Duodenal mucosa (tissue), 2 donors: ENCODE results near the gene LRRC9.
A peak's percentile ranks its signal among the peaks of the same experiment; 100 is the strongest.

Source experiments
- H3K27ac ChIP-seq: one replicate; pipeline ENCODE4 v1.7.0; 2013; ENCODE audit warnings: low read depth, low read length
- H3K27me3 ChIP-seq, 2 donors: one replicate each; pipeline ENCODE4 v1.7.0; 2013; ENCODE audit warnings: low read length in 2 of 2, control low read depth in 1 of 2; ENCODE audit not compliant: insufficient read depth in 2 of 2, control insufficient read depth in 1 of 2
- H3K36me3 ChIP-seq, 2 donors: one replicate each; pipeline ENCODE4 v1.7.0; 2013; ENCODE audit warnings: low read length in 2 of 2, control low read depth in 1 of 2; ENCODE audit not compliant: insufficient read depth in 2 of 2, control insufficient read depth in 1 of 2
- H3K4me1 ChIP-seq, 2 donors: one replicate each; pipeline ENCODE4 v1.7.0; 2013; ENCODE audit warnings: low read length in 2 of 2, control low read depth in 1 of 2; ENCODE audit not compliant: insufficient read depth in 2 of 2, control insufficient read depth in 1 of 2
- H3K4me3 ChIP-seq, 2 donors: one replicate each; pipeline ENCODE4 v1.7.0; 2013; ENCODE audit warnings: low read length in 2 of 2, low read depth in 1 of 2
- H3K9ac ChIP-seq, 2 donors: one replicate each; pipeline ENCODE4 v1.7.0; 2013; ENCODE audit warnings: low read length in 2 of 2, low read depth in 1 of 2
- H3K9me3 ChIP-seq, 2 donors: one replicate each; pipeline ENCODE4 v1.7.0; 2013; ENCODE audit warnings: low read length in 2 of 2, control low read depth in 1 of 2; ENCODE audit not compliant: control insufficient read depth in 1 of 2

Gene LRRC9

DNA sequence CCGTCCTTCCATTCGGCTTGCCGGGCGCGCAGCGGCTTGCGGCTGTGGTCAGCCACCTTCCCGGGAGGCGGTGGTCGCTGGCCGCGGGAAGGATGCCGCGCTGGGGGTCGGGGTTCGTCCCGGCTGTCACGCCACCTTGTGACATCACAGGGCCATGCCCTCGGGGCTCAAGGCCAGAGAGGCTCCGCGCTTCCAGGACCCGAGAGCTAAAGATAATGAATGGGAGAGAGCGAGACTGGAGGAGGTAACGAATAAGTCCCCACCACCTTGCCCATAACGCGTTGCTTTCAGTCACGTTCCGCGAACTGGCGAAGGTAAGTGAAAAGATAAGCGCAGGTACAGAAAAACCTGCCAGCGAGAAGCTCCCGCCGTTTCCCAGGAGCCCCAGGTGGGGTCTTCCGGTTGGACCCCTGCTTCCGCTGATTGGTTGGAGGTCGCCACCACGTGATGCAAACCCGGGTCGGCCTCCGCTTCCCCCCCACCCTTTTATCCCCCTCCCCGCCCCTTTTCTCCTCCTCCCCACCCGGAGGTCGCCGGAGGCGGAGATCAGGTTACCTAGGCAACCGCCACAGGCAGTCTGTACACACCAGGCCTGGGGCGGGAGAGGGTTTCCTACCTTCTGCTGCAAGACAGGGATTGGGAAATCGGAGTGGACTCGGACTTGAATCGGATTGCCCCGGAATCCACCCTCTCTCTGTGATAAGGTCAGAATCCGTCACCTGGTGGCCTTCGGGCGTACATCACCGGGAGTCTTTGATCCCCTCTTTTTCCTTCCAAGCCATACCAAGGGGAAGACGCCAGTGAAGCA lies at the start of gene LRRC9:
TSS of gene LRRC9 (plus strand) at position 575 of the 808 bp plus-strand sequence.
- Histone ChIP-seq H3K4me1 (peaks cover 5 to 9% of the 10 kb centered on the region in 2 donors), H3K27me3 (peaks cover 9 to 18% of the 10 kb centered on the region in 2 donors), H3K9ac (no peak within 1 kb of the TSS), H3K9me3 (no peaks in the 10 kb centered on the region), H3K27ac (no peak within 1 kb of the TSS), H3K4me3 (peak within 1 kb of the TSS; percentile 45 to 61), H3K36me3 (no peaks in the 10 kb centered on the region)

GRCh38 chr14:59870277-59871165 lies 49.4 kb upstream of the LRRC9 start, which contains the start of gene RTN1:
TSS of gene RTN1 (minus strand) at chr14:59870776. CDS start at chr14:59870630, 146 bp downstream.
- no peak within 1 kb of the TSS for H3K9ac ChIP-seq
- H3K27ac ChIP-seq: no peak within 1 kb of the TSS
- no peaks in the 10 kb centered on the region for H3K36me3 ChIP-seq
- peaks cover 5 to 7% of the 10 kb centered on the region in 2 donors for H3K4me1 ChIP-seq
- H3K4me3 ChIP-seq: peak within 1 kb of the TSS; percentile 48 to 67
- H3K27me3 ChIP-seq: peaks cover 26 to 52% of the 10 kb centered on the region in 2 donors
- H3K9me3 ChIP-seq: no peaks in the 10 kb centered on the region

- peaks cover 5 to 7% of the 10 kb centered on the region in 2 donors for H3K4me1 ChIP-seq
- peaks cover 26 to 52% of the 10 kb centered on the region in 2 donors for H3K27me3 ChIP-seq
- no peak overlapping the region for H3K27ac ChIP-seq
- H3K36me3 ChIP-seq: no peaks in the 10 kb centered on the region
- no peaks in the 10 kb centered on the region for H3K9me3 ChIP-seq
- peak overlapping the region; percentile 48 to 67 for H3K4me3 ChIP-seq
- no peak overlapping the region for H3K9ac ChIP-seq
Measured at GRCh38 chr14:59871166-59871495, 48.8 kb upstream of the LRRC9 start.

DNA sequence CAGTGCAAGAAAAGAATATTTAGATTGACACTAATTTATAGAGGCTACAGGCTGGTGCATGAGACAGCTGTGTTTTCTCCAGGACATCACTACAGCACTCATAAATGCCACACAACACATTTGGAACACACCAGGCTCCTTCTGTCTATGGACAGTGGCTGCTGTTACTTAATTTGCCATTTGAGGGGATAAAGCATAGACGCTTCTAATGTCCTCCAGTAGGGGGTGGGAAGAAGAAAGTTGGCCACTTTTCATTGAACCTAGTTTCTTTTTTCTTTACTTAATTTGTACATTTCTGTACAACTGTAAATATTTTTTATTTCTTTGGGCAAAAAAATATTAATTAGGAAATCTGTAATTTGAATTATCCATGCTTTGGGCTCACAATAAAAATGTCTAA lies 37.0 kb upstream of the LRRC9 start:
- no peak overlapping the region for H3K27ac ChIP-seq
- H3K9me3 ChIP-seq: no peaks in the 10 kb centered on the region
- no peaks in the 10 kb centered on the region for H3K4me1 ChIP-seq
- H3K9ac ChIP-seq: no peak overlapping the region
- no peaks in the 10 kb centered on the region for H3K36me3 ChIP-seq
- H3K4me3 ChIP-seq: no peak overlapping the region
- H3K27me3 ChIP-seq: no peaks in the 10 kb centered on the region

GRCh38 chr14:59890676-59891075 lies 29.3 kb upstream of the LRRC9 start:
- no peaks in the 10 kb centered on the region for H3K27me3 ChIP-seq
- no peaks in the 10 kb centered on the region for H3K4me1 ChIP-seq
- no peak overlapping the region for H3K27ac ChIP-seq
- no peaks in the 10 kb centered on the region for H3K9me3 ChIP-seq
- no peaks in the 10 kb centered on the region for H3K36me3 ChIP-seq
- no peak overlapping the region for H3K4me3 ChIP-seq
- no peak overlapping the region for H3K9ac ChIP-seq

DNA sequence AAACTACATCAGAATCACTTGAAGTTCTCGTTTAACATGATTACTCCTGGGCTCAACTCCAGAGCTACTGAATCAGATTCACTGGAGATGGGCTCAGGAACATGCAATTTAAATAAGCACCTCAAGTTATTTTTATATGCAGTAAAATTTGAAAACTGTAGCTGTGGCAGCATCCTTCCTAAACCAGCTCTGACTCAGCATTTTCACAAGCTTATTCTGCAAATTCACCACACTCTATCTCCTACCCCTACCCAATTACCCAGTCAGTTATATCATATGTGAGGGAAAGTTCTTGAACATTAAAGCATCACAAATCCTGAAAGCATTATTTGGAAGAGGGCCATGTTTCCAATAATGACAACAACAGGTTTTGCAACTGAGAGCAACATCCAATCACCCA lies 24.2 kb upstream of the LRRC9 start:
- no peak overlapping the region for H3K9ac ChIP-seq
- no peak overlapping the region for H3K4me3 ChIP-seq
- H3K9me3 ChIP-seq: no peaks in the 10 kb centered on the region
- no peak overlapping the region for H3K27ac ChIP-seq
- H3K36me3 ChIP-seq: no peaks in the 10 kb centered on the region
- H3K27me3 ChIP-seq: no peaks in the 10 kb centered on the region
- H3K4me1 ChIP-seq: no peaks in the 10 kb centered on the region

DNA sequence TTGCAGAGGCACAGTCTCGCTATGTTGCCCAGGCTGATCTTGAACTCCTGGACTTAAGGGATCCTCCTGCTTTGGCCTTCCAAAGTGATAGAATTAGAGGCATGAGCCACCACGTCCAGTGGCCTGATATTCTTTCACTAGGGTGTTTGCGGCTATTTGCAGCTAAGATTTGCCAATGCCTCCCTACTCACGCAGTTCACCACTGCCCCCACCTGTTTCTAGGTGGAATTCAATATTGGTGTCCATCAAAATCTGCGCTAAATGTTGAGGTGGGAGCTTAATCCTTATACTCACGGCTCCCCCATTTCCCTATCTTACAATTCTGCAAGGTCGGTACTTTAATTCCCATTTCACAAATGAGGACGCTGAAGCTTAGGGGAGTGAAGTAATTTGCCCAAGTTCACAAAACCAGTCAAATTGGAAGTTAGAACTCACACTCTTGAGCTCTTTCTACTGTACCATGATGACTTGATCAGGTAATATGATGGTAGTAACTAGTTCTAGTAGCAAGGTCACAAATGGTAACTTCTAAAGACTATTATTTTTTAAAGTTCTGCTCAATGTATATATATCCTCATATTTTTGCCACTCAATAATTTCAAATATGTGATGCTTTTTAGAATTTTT lies 22.1 kb upstream of the LRRC9 start:
- H3K27me3 ChIP-seq: no peaks in the 10 kb centered on the region
- H3K4me1 ChIP-seq: no peaks in the 10 kb centered on the region
- H3K27ac ChIP-seq: no peak overlapping the region
- no peaks in the 10 kb centered on the region for H3K36me3 ChIP-seq
- H3K4me3 ChIP-seq: no peak overlapping the region
- H3K9ac ChIP-seq: no peak overlapping the region
- no peaks in the 10 kb centered on the region for H3K9me3 ChIP-seq

DNA sequence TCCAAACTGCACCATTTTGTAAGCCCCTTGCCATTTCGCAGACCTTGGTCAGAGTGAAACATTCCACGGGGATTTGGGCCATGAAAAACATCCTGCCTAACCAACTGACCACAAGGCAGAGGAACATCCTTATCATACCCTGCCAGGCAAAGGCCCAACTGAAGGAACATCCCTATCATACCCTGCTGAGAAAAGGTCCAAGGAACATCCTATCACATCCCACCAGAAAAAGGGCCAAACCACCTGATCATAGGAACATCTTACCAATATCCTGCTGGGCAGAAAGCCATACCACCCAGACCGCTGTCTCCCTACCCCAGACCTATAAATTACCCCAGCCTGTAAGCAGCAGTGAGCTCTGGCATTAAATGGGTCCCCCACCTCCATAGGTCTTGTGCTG lies 19.4 kb upstream of the LRRC9 start:
- Histone ChIP-seq H3K36me3 (no peaks in the 10 kb centered on the region), H3K4me1 (no peaks in the 10 kb centered on the region), H3K9ac (no peak overlapping the region), H3K27me3 (no peaks in the 10 kb centered on the region), H3K4me3 (no peak overlapping the region), H3K27ac (no peak overlapping the region), H3K9me3 (no peaks in the 10 kb centered on the region)

DNA sequence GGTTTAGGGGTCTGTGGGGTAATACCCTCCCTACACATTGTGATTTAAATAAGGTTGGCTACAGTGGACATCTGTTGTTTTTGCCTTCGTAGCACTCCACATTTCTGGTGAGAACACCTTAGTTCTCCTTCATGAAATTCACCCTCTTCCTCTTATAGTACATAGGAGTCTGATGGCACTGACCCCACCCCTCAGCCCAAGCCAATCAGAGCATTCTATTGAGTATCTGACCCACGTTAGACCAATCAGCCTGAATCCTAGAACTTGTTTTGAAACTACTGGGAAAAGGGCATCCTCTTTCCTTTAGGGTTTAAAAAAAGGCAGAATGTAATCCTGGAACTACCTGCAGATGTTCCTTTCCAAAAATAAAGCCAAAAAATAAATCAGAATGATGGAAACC lies 15.8 kb upstream of the LRRC9 start:
- H3K4me1 ChIP-seq: no peaks in the 10 kb centered on the region
- H3K36me3 ChIP-seq: no peaks in the 10 kb centered on the region
- no peak overlapping the region for H3K27ac ChIP-seq
- H3K4me3 ChIP-seq: no peak overlapping the region
- no peaks in the 10 kb centered on the region for H3K27me3 ChIP-seq
- H3K9ac ChIP-seq: no peak overlapping the region
- no peaks in the 10 kb centered on the region for H3K9me3 ChIP-seq

GRCh38 chr14:59905188-59905587 lies 14.8 kb upstream of the LRRC9 start:
- no peaks in the 10 kb centered on the region for H3K4me1 ChIP-seq
- no peak overlapping the region for H3K9ac ChIP-seq
- H3K36me3 ChIP-seq: no peaks in the 10 kb centered on the region
- H3K27ac ChIP-seq: no peak overlapping the region
- H3K9me3 ChIP-seq: no peaks in the 10 kb centered on the region
- H3K4me3 ChIP-seq: no peak overlapping the region
- no peaks in the 10 kb centered on the region for H3K27me3 ChIP-seq
